Thymus (tissue), 11 donors: Measurements from ENCODE around the gene BEX5. TPM values are rescaled to one million over a fixed set of nuclear protein-coding genes. Genes with fewer than 3 reads are reported as not detected.
"Not testable (repeated sequence)": the region's sequence is repeated elsewhere in the genome, so short reads cannot be mapped to it uniquely, and the experiment has no call there.

Experiments
- DNase-seq, 9 donors: peaks; one replicate each; pipeline ENCODE4 v3.0.0-alpha.2; 2013; ENCODE audit warnings: low spot score in 9 of 9, low read depth in 6 of 9, missing footprints in 1 of 9
- H3K27ac ChIP-seq, 2 donors: one replicate each; pipeline ENCODE4 v1.5.1; 2013; ENCODE audit warnings: control low read depth in 1 of 2, low read depth in 1 of 2, low read length in 1 of 2, mild to moderate bottlenecking in 1 of 2, moderate library complexity in 1 of 2
- H3K27me3 ChIP-seq, 2 donors: one replicate each; pipeline ENCODE4 v1.5.1; 2013; ENCODE audit warnings: low read length in 1 of 2; ENCODE audit not compliant: control insufficient read depth in 2 of 2, insufficient read depth in 1 of 2
- H3K36me3 ChIP-seq, 2 donors: one replicate each; pipeline ENCODE4 v1.5.1; 2013; ENCODE audit warnings: low read length in 1 of 2, mild to moderate bottlenecking in 1 of 2, moderate library complexity in 1 of 2; ENCODE audit not compliant: control insufficient read depth in 2 of 2, insufficient read depth in 2 of 2
- H3K4me1 ChIP-seq, 2 donors: one replicate each; pipeline ENCODE4 v1.5.1; 2013; ENCODE audit warnings: low read length in 2 of 2; ENCODE audit not compliant: control insufficient read depth in 2 of 2, insufficient read depth in 2 of 2
- H3K4me3 ChIP-seq, 2 donors: one replicate each; pipeline ENCODE4 v1.5.1; 2013; ENCODE audit warnings: low read length in 2 of 2, control low read depth in 1 of 2, mild to moderate bottlenecking in 1 of 2
- H3K9me3 ChIP-seq, 2 donors: one replicate each; pipeline ENCODE4 v1.5.1; 2013; ENCODE audit warnings: low read length in 1 of 2, mild to moderate bottlenecking in 1 of 2; ENCODE audit not compliant: control insufficient read depth in 2 of 2, insufficient read depth in 1 of 2
- WGBS: extraction: QIAGEN DNeasy Blood & Tissue Kit; methylation state at CpG from one replicate; pipeline ENCODE4 v1.1.7; 2013; 5-methylcytosine and 5-hydroxymethylcytosine counted together
- polyA plus RNA-seq: library from polyadenylated mRNA; stranded (reverse); fragments of 200-250 nt; gene quantifications from one replicate; pipeline ENCODE4 v1.2.3, GENCODE V29; 2013
- total RNA-seq: library from RNA; stranded (reverse); fragments of 120-200 nt; gene quantifications from one replicate; pipeline ENCODE4 v1.2.4, GENCODE V29; 2013
- donor health status: healthy.

BEX5 gene
- total and polyA plus RNA-seq, 2 donors, result 1.4 TPM; not detected in 1

DNA sequence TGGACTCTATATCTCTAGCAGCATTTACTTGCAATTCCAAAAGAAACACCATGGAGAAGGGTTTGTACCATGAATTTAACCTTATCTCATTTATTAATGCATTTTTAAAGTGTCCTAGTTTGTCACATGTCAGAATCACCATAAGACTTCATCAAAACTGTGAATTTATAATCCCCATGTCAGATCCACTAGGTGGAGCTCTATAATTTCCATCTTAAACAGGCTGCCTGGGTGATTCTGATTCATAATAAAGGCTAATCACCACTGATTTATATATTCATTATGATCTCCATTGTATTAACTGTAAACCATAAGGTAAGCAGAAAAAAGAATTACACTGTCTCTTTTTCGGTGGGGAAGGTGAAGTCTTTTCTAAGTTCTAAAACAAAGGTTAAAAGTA, 26.3 kb downstream of the BEX5 start:
- Histone ChIP-seq H3K36me3 (no peaks in the 10 kb centered on the region), H3K9me3 (no peaks in the 10 kb centered on the region), H3K4me1 (no peaks in the 10 kb centered on the region), H3K27ac (no peak overlapping the region), H3K27me3 (peaks cover 0 to 21% of the 10 kb centered on the region in 2 donors), H3K4me3 (no peak overlapping the region)
- no peak for DNase-seq
- WGBS, result 85% methylated on average over 1 of the region's 1 CpG

DNA sequence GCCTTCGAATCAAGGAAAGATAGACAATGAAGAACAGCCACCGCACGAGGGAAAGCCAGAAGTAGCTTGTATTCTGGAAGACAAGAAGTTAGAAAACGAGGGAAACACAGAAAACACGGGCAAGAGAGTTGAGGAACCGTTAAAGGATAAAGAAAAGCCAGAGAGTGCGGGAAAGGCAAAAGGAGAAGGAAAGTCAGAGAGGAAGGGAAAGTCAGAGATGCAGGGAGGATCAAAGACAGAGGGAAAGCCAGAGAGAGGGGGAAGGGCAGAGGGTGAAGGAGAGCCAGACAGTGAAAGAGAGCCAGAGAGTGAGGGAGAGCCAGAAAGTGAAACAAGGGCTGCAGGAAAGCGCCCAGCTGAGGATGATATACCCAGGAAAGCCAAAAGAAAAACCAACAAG, 28.9 kb downstream of the BEX5 start:
- peaks cover 0 to 21% of the 10 kb centered on the region in 2 donors for H3K27me3 ChIP-seq
- no peaks in the 10 kb centered on the region for H3K4me1 ChIP-seq
- 62% methylated on average over 8 of the region's 8 CpGs for WGBS
- H3K36me3 ChIP-seq, result no peaks in the 10 kb centered on the region
- H3K27ac ChIP-seq, result no peak overlapping the region
- DNase-seq, result no peak
- H3K9me3 ChIP-seq, result no peaks in the 10 kb centered on the region
- no peak overlapping the region for H3K4me3 ChIP-seq

GRCh38 chrX:102126080-102126818, 29.5 kb downstream of the BEX5 start:
- WGBS, result 22% methylated on average over 21 of the region's 21 CpGs
- H3K36me3 ChIP-seq, DNase-seq, H3K4me1 ChIP-seq, H3K4me3 ChIP-seq, H3K27ac ChIP-seq, H3K9me3 ChIP-seq: not testable (repeated sequence)
- H3K27me3 ChIP-seq, result peaks cover 0 to 21% of the 10 kb centered on the region in 2 donors

DNA sequence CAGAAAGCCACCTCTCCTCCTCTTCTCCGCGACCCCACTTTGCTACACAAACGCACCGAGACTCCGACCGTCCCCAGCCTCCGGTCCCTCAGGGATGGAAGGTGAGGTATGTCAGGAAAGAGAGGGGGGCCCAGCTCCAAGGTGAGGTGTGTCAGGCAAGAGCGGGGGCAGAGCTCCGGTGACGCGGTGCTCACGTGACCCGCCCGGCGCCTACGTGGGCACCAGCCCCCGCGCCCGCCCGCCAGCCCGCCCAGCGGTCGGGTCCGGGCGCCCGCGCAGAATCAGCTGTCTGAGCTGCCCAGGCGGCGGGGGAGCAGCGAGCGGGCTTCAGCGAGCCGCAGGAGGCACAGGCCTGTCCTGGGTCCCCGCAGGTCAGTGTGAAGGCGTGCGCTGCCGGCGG, 30.3 kb downstream of the BEX5 start, which contains the start of gene TCEAL2:
Gene TCEAL2, plus strand, starts transcription at position 244 of the 400 bp plus-strand sequence. CDS start 1,152 bp downstream, outside the sequence.
- H3K36me3 ChIP-seq, H3K4me3 ChIP-seq, H3K4me1 ChIP-seq, DNase-seq, H3K27ac ChIP-seq, H3K9me3 ChIP-seq: not testable (repeated sequence)
- H3K27me3 ChIP-seq, result peaks cover 0 to 21% of the 10 kb centered on the region in 2 donors
- 3% methylated on average over 33 of the region's 38 CpGs for WGBS

DNA sequence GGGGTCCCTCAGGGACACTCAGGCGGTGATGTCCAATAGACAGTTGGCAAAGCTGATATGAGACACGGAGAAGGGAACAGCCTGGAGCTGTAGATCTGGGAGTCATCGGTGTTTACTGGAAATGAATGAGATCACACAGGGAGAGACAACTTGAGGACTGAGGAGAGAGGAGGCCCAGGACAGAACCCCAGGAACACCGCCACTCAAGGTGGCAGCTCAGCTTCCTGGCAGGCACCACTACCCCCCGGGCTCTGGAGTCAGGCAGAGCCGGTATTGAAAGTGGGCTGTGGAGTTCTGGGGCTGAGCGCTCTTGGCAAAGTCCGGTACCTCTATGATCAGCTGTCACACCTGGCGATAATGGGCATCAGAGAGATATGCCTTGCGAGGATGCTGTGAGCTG, 30.8 kb downstream of the BEX5 start:
- DNase-seq, H3K4me3 ChIP-seq, H3K36me3 ChIP-seq, H3K4me1 ChIP-seq, H3K27ac ChIP-seq, H3K9me3 ChIP-seq: not testable (repeated sequence)
- 12% methylated on average over 8 of the region's 10 CpGs for WGBS
- H3K27me3 ChIP-seq, result peaks cover 0 to 21% of the 10 kb centered on the region in 2 donors

- no peak for DNase-seq
- no peak overlapping the region for H3K27ac ChIP-seq
- no peaks in the 10 kb centered on the region for H3K36me3 ChIP-seq
- no peaks in the 10 kb centered on the region for H3K27me3 ChIP-seq
- H3K9me3 ChIP-seq, result no peaks in the 10 kb centered on the region
- WGBS, result 93% methylated on average over 2 of the region's 2 CpGs
- no peaks in the 10 kb centered on the region for H3K4me1 ChIP-seq
- H3K4me3 ChIP-seq, result no peak overlapping the region
Measured at GRCh38 chrX:102115748-102116147, 40.0 kb downstream of the BEX5 start.

GRCh38 chrX:102113367-102113766, 42.4 kb downstream of the BEX5 start:
- no peaks in the 10 kb centered on the region for H3K36me3 ChIP-seq
- no peaks in the 10 kb centered on the region for H3K4me1 ChIP-seq
- no peak overlapping the region for H3K4me3 ChIP-seq
- DNase-seq, result no peak
- H3K27ac ChIP-seq, result no peak overlapping the region
- H3K9me3 ChIP-seq, result no peaks in the 10 kb centered on the region
- H3K27me3 ChIP-seq, result no peaks in the 10 kb centered on the region
- 86% methylated on average over 4 of the region's 4 CpGs for WGBS

Other genes with a start within 250 kb of the BEX5 start
- gene ZMAT1, start 223.9 kb downstream of the BEX5 start, total RNA-seq, result 5.1 TPM
- gene ZMAT1, start 223.9 kb downstream of the BEX5 start, polyA plus RNA-seq, result 50.0 TPM
- 0.09 TPM for gene TCEAL2, start 30.3 kb downstream of the BEX5 start, total RNA-seq
- gene TCEAL2, start 30.3 kb downstream of the BEX5 start, polyA plus RNA-seq, result 1.5 TPM
- not detected for gene TCEAL6, start 13.5 kb downstream of the BEX5 start, total RNA-seq
- 0.02 TPM for gene TCEAL6, start 13.5 kb downstream of the BEX5 start, polyA plus RNA-seq
- not detected for gene TCP11X1, start 59.3 kb upstream of the BEX5 start, total RNA-seq
- gene TCP11X1, start 59.3 kb upstream of the BEX5 start, polyA plus RNA-seq, result not detected
- gene NXF2, start 91.2 kb upstream of the BEX5 start, total RNA-seq, result not detected
- gene NXF2, start 91.2 kb upstream of the BEX5 start, polyA plus RNA-seq, result not detected